ENCODE measurements around the gene DHX36.

DHX36 gene

GRCh38 chr3:154323891-154324738 lies at the start of gene DHX36:
Gene DHX36 (minus strand): TSS chr3:154324487. CDS start chr3:154324416, 71 bp downstream.
- DNase-seq = peak; percentile 96

GRCh38 chr3:154367221-154367620 lies 42.9 kb upstream of the DHX36 start:
- DNase-seq = no peak

DNA sequence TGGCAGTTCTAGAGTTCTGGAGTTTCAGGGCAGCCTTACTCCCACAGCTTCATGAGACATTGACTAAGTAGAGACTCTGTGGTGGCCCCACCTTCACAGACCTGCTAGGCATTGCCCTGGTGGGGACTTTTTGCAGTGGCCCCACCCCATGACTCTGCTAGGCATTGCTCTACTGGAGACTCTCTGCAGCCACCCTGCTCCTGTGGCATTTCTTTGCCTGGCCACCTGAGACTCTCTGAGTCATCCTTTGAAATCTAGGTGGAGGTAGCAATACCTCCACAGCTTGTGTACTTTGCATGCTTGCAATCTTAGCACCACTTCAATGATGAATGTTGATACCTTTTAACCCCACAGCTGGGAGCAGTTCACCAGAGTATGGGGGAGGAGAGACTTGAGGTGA lies 40.6 kb upstream of the DHX36 start:
- DNase-seq = no peak

GRCh38 chr3:154361099-154361498 lies 36.8 kb upstream of the DHX36 start:
- DNase-seq = no peak

DNA sequence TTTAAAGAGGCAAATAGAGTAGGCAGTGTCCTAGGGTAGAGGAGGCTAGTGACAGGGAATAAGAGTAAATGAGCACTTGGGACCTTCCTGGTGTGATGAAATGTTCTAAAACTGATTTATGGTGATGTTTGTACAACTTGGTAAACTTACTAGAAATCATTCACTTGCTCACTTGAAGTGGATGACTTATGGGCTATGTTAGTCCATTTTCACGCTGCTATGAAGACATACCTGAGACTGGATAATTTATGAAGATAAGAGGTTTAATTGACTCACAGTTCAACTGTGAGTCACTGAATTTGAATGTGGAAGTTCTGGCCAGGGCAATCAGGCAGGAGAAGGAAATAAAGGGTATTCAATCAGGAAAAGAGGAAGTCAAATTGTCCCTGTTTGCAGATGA lies 31.7 kb upstream of the DHX36 start:
- DNase-seq = no peak

- DNase-seq = no peak
These were observed 24.9 kb upstream of the DHX36 start for GRCh38 chr3:154349223-154349622.

DNA sequence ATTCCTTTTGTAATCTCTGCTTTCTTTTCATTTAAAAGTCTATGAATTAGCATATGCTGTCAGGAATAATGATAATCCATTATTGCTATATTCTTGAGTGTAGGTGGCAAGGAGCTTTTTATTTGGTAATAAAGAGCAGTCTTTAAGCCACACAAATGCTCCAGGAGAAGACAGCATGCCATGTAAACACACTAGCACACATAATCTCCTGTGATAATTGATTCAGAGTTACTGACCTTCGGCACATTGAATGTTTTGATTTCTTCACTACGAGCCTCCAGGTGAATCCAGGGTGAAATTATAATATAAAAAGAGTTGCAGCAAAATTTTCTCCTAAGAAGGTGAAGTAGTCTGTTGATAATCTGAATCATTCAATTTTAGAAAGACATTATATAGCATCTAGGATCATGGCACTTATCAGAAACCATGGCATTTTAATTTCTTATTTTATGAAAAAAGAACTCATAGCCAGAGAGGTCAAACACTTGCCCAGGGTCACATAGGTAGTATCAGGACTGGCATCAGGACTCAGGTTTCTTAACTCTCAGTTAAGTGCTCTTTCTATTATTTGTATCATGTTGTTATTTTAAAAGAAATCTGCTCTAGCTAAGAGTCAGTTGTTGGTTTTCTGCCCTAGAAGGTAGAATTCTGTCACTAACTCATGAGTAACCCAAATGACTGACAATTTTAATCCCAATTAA lies 21.3 kb upstream of the DHX36 start:
- no peak for DNase-seq

DNA sequence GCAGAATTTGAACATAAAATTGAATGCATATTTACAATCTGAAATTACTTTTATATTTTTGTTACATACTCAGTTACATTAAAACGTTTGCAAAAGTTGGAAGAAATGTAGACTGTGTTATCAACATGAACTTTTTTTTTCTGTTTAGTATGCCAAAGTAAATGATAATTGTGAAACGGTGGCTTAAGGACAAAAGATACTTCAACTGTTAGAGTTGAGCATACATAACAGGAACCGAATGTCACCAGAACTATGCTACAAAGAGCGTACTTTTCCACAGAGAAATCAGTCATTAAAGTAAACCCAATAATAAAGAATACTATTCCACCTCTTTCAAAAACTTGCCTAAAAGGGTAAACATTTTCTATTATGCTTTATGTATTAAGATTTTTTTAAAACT lies 14.3 kb upstream of the DHX36 start:
- DNase-seq = no peak

DNA sequence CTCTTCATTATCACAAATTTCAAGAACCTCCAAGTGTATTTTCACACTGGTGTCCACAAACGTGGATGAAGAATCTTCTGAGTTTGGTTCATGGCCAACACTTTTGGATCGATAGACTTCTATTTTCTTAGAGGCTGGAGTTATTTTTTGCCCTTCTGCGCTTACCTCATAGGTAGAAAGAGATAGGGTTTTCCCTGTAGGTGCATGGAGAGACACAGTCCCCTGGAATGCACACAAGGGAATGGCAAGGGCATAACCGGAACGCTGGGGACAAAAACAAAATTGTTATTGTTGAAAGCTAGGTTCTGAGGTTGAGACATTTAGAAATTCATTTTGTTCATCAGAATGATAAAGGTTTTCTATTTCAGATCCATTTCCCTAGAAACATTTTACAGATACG lies 13.7 kb upstream of the DHX36 start:
- DNase-seq = no peak

- no peak for DNase-seq
These were observed 10.7 kb upstream of the DHX36 start for GRCh38 chr3:154334973-154335420.

DNA sequence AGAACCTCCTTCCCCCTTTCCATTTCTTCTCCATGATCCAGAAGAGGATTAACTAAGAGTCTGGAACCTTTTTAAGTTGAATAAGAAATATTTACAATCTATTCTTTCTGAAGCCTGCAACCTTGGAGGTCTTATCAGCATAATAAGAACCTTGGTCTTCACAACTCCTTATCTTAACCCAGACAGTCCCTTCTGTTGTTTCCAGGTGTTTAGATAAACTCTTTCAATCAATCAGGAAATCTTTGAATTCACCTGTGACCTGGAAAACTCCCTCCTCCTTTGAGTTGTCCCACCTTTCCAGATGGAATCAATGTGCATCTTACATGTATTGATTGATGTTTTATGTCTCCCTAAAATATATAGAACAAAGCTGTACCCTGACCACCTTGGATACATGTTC lies 3.6 kb upstream of the DHX36 start:
- DNase-seq = no peak

DNA sequence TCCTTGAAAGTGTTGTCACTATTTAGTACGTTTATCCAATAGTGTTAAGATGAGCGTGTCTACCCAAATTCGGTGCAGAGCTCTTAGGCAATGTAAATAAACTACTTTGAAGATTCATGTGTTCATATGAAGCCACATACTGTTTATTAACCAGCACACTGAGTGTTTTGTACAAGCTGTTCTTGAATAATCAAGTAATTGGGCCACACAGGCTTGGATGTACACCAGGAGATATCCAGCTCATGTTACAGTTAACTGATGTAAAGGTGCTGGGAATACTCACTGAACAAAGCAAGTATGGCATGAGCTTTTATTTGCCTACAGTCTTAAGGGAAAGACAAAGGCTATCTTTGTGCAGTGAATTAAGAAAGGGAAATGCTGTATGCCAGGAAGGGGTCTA lies 632 bp upstream of the DHX36 start:
- DNase-seq = no peak

- DNase-seq = no peak
These were observed 7.1 kb downstream of the DHX36 start for GRCh38 chr3:154316974-154317767.

GRCh38 chr3:154314152-154314551 lies 10.1 kb downstream of the DHX36 start:
- no peak for DNase-seq

- DNase-seq = no peak
These were observed 13.4 kb downstream of the DHX36 start for GRCh38 chr3:154310840-154311239.

GRCh38 chr3:154307363-154307762 lies 16.9 kb downstream of the DHX36 start:
- no peak for DNase-seq

GRCh38 chr3:154304936-154305335 lies 19.4 kb downstream of the DHX36 start:
- no peak for DNase-seq

DNA sequence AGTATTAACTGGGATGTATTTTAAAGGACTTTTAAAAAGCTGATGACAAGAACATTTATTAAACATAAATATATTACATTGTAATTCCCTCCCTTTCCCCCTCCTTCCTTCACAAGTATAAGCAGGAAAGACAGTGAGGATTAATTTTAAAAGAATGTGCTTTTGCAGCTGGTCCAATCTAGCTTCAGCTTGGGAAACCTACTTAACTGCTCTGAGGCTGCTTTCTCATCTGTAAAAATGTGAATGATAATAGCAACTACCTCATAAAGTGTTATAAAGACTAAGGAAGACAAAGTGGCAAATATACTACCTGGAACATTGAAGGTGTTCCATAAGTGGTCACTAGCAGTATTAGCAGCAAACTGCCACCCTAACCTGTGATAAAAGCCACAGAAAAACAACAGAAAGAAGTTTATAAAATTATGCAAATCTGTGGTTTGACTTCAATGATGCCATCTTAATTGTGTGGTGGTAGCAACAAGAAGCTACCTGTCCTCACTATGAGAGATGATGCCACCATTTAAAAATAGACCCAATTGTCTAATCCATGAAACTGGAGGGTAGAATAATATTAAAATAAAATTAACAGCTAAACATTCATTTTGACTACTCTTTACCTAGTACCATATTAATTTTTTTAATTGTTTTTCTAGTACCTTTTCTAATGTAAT lies 20.0 kb downstream of the DHX36 start:
- no peak for DNase-seq

- no peak for DNase-seq
These were observed 22.7 kb downstream of the DHX36 start for GRCh38 chr3:154301561-154301960.

DNA sequence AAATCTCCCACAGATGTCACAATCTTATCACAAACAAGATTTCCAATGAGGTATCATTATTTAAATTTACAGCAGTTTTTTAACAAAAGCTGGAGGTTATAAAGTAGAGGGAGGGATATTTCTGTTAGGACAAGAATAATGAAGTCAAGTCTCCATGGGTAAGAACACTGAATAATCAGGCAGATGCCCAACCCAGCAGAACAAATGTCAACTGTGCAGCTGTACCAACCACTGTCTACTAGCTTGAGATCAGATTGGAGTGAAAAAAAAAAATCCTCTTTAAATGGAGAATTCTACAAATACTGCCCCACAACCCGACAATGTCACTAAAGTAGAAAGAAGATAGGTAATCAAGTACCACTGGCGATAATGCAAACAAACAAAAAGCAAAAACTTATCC lies 30.3 kb downstream of the DHX36 start:
- DNase-seq = no peak

GRCh38 chr3:154290187-154290586 lies 34.1 kb downstream of the DHX36 start:
- no peak for DNase-seq

- DNase-seq = no peak
These were observed 39.1 kb downstream of the DHX36 start for GRCh38 chr3:154285221-154285620.

DNA sequence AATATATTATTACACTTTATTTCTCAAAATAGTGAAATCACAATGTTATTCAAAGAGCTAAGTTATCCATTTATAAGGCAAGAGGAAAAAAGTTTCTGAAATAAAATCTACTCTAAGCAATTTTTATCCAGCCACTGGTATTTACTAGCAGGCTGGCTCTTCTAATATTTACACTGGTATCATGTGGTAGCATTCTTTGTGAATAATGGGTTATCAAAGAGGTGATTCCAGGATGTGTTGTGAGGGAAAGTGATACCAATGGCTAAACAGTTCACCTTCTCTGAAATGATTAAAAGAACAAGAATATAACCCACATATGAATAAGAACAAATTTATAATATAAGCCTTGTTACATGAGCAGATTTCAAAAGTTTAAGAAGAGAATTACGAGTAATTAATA lies 44.1 kb downstream of the DHX36 start:
- no peak for DNase-seq

Measured in activated effector memory CD4-positive, alpha-beta T cell treated with anti-CD3 and anti-CD28 coated beads, Interleukin-2, amount 50 U/mL, for 16 hours (primary cell).